NB4 (cell line): ENCODE measurements around the gene ELAC2.

Source experiments
- MYC ChIP-seq: IDR thresholded peaks from 2 replicates; pipeline ENCODE4 v1.6.1; 2011; ENCODE audit warnings: low read depth, low read length
- POLR2A ChIP-seq: IDR thresholded peaks from 2 replicates; pipeline ENCODE4 v1.6.1; 2011; ENCODE audit warnings: mild to moderate bottlenecking; ENCODE audit not compliant: insufficient read length; ENCODE audit errors: extremely low read depth
- TF ChIP-seq, protein P1 (sequence below): IDR thresholded peaks from one replicate; pipeline ENCODE4 v1.5.1; 2012; ENCODE audit warnings: low read depth, low read length
- TF ChIP-seq, protein P2 (sequence below): IDR thresholded peaks from 2 replicates; pipeline ENCODE4 v1.6.1; 2011; ENCODE audit warnings: low read depth, low read length

GRCh38 chr17:12953156-12953555 lies 64.7 kb downstream of the ELAC2 start:
- TF ChIP-seq, protein P1, sequence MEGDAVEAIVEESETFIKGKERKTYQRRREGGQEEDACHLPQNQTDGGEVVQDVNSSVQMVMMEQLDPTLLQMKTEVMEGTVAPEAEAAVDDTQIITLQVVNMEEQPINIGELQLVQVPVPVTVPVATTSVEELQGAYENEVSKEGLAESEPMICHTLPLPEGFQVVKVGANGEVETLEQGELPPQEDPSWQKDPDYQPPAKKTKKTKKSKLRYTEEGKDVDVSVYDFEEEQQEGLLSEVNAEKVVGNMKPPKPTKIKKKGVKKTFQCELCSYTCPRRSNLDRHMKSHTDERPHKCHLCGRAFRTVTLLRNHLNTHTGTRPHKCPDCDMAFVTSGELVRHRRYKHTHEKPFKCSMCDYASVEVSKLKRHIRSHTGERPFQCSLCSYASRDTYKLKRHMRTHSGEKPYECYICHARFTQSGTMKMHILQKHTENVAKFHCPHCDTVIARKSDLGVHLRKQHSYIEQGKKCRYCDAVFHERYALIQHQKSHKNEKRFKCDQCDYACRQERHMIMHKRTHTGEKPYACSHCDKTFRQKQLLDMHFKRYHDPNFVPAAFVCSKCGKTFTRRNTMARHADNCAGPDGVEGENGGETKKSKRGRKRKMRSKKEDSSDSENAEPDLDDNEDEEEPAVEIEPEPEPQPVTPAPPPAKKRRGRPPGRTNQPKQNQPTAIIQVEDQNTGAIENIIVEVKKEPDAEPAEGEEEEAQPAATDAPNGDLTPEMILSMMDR = no peak
- TF ChIP-seq POLR2A (no peak), MYC (no peak)
- TF ChIP-seq, protein P2, sequence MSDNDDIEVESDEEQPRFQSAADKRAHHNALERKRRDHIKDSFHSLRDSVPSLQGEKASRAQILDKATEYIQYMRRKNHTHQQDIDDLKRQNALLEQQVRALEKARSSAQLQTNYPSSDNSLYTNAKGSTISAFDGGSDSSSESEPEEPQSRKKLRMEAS = no peak
